ENCODE measurements around the gene CFL2. TPM values are rescaled to one million over a fixed set of nuclear protein-coding genes. Genes with fewer than 3 reads are reported as not detected.

The CFL2 gene
- total RNA-seq, 1 experiment from 2014 or later: 55.2 TPM

DNA sequence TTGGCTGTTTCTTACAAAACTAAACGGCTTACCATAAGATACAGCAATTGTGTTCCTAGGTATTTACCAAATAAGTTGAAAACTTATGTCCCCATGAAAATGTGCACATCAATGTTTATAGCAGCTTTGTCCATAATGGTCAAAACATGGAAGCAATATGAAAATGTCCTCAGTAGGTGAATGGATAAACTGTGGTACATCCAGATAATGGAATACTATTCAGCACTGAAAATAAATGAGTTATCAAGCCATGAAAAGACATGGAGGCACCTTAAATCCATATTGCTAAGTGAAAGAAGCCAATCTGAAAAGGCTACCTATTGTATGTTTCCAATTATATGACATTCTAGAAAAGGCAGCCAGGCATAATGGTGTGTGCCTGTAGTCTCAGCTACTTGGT, 40.7 kb downstream of the CFL2 start:
- no peaks in the 10 kb centered on the region for H3K9me3 ChIP-seq (ENCODE audit: control insufficient read depth in 1 of 2, insufficient read depth in 1 of 2, low read depth in 1 of 2, low read length in 2 of 2)
- TF ChIP-seq ZFX (IDR thresholded peaks at IDR 0.05): no peak
- no peak for TF ChIP-seq YY1 (IDR thresholded peaks at IDR 0.05; ENCODE audit: extremely low read depth, insufficient replicate concordance, low read depth, low read length)
- no peak for TF ChIP-seq TCF7L2 (IDR thresholded peaks at IDR 0.05; ENCODE audit: borderline replicate concordance, extremely low read depth, insufficient read depth, insufficient read length)
- TF ChIP-seq, protein P1, sequence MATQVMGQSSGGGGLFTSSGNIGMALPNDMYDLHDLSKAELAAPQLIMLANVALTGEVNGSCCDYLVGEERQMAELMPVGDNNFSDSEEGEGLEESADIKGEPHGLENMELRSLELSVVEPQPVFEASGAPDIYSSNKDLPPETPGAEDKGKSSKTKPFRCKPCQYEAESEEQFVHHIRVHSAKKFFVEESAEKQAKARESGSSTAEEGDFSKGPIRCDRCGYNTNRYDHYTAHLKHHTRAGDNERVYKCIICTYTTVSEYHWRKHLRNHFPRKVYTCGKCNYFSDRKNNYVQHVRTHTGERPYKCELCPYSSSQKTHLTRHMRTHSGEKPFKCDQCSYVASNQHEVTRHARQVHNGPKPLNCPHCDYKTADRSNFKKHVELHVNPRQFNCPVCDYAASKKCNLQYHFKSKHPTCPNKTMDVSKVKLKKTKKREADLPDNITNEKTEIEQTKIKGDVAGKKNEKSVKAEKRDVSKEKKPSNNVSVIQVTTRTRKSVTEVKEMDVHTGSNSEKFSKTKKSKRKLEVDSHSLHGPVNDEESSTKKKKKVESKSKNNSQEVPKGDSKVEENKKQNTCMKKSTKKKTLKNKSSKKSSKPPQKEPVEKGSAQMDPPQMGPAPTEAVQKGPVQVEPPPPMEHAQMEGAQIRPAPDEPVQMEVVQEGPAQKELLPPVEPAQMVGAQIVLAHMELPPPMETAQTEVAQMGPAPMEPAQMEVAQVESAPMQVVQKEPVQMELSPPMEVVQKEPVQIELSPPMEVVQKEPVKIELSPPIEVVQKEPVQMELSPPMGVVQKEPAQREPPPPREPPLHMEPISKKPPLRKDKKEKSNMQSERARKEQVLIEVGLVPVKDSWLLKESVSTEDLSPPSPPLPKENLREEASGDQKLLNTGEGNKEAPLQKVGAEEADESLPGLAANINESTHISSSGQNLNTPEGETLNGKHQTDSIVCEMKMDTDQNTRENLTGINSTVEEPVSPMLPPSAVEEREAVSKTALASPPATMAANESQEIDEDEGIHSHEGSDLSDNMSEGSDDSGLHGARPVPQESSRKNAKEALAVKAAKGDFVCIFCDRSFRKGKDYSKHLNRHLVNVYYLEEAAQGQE (IDR thresholded peaks at IDR 0.05; ENCODE audit: low read depth): no peak
- TF ChIP-seq ZNF274 (IDR thresholded peaks at IDR 0.05; ENCODE audit: low read depth, low read length): no peak
- no peak for TF ChIP-seq EZH2 (IDR thresholded peaks at IDR 0.05)
- no peak overlapping the region for H3K9ac ChIP-seq (ENCODE audit: low read length)
- no peak for DNase-seq (ENCODE audit: low read depth, low spot score)
- ChIA-PET RAD21 (ENCODE audit: low non-redundant PET in 1 of 2, low total read pairs in 2 of 2, uncharacterized antibody in 2 of 2, unreplicated experiment in 2 of 2) (no interaction called here), POLR2A (no interaction called here), CTCF (no interaction called here)
- H3K27ac ChIP-seq (ENCODE audit: low read depth, low read length): no peak overlapping the region
- peaks cover 10 to 18% of the 10 kb centered on the region in 2 experiments for H3K4me1 ChIP-seq (ENCODE audit: control insufficient read depth in 1 of 2, insufficient read depth in 2 of 2, low read length in 2 of 2)
- H3K4me2 ChIP-seq (ENCODE audit: low read length): no peak overlapping the region
- intact Hi-C loops (cut with micrococcal nuclease): loop anchor here (2.0 to 10.0 kb wide), 6 partner anchors 49 to 1011 kb away; partner anchors contain the start of genes BAZ1A and SRP54
- no peak for ATAC-seq
- no peak overlapping the region for H2AFZ ChIP-seq (ENCODE audit: low read depth, low read length, poor library complexity, severe bottlenecking)
- no peaks in the 10 kb centered on the region for H4K20me1 ChIP-seq (ENCODE audit: insufficient read depth)
- H3K79me2 ChIP-seq (ENCODE audit: insufficient read depth, low read length): no peaks in the 10 kb centered on the region
- no peaks in the 10 kb centered on the region for H3K36me3 ChIP-seq (ENCODE audit: control insufficient read depth in 1 of 2, insufficient read depth in 2 of 2, low read length in 2 of 2)
- H3K27me3 ChIP-seq (ENCODE audit: insufficient read depth, low read length): no peaks in the 10 kb centered on the region
- no TSS peak for BruUV-seq (replicated peaks)
- H3K4me3 ChIP-seq (replicated peaks in 1 of 2; ENCODE audit: low read depth in 1 of 2, low read length in 2 of 2): no peak overlapping the region
- no peaks in the 10 kb centered on the region for H3K9me2 ChIP-seq (ENCODE audit: insufficient read depth)

All from HCT116 (cell line).